Measurements from ENCODE around the gene ALDH2. TPM values are rescaled to one million over a fixed set of nuclear protein-coding genes. Genes with fewer than 3 reads are reported as not detected.
"Not testable (repeated sequence)": the region's sequence is repeated elsewhere in the genome, so short reads cannot be mapped to it uniquely, and the experiment has no call there.

The ALDH2 gene
- total RNA-seq, 1 donor, result 11.9 TPM

DNA sequence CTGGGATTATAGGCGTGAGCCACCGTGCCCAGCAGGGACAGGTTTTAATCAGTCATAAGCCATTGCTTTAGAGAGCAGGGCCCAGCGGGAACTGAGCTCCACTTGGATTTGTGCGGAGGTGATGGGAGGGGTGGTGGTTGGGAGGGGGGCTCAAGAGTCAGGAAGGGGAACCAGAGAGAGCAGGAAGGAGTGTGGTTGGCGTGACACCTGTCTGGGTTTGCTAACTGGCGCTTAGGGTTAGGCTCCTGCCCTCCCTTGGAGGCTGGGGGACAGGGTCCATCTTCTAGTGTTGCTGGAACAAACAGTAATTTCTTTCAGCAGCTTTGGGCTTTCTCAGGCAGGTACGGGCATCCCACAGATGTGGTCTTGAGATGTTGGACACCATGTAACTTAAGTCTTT is 7.5 kb upstream of the ALDH2 start:
- no peak for TF ChIP-seq CTCF (IDR thresholded peaks at IDR 0.05; ENCODE audit: extremely low read depth, low read depth, low read length)
- H3K4me1 ChIP-seq (ENCODE audit: insufficient read depth, low read length), result no peaks in the 10 kb centered on the region
- no peak overlapping the region for H3K27ac ChIP-seq (ENCODE audit: low read depth, low read length)
- no peak overlapping the region for H3K4me3 ChIP-seq (ENCODE audit: insufficient read depth, low read length)
- H3K36me3 ChIP-seq (ENCODE audit: insufficient read depth, low read length), result peaks cover 4% of the 10 kb centered on the region
- H3K4me2 ChIP-seq (ENCODE audit: insufficient read depth, low read length), result no peak overlapping the region
- H3K79me2 ChIP-seq (ENCODE audit: insufficient read depth, low read length), result no peaks in the 10 kb centered on the region
- H4K20me1 ChIP-seq (ENCODE audit: insufficient read depth, low read length), result no peaks in the 10 kb centered on the region
- H3K27me3 ChIP-seq (ENCODE audit: insufficient read depth, low read length), result no peaks in the 10 kb centered on the region
- no peak for DNase-seq (ENCODE audit: insufficient read length, low spot score, missing footprints)
- no peak overlapping the region for H2AFZ ChIP-seq (ENCODE audit: low read length)
- no peaks in the 10 kb centered on the region for H3K9me3 ChIP-seq (ENCODE audit: low read depth, low read length)

DNA sequence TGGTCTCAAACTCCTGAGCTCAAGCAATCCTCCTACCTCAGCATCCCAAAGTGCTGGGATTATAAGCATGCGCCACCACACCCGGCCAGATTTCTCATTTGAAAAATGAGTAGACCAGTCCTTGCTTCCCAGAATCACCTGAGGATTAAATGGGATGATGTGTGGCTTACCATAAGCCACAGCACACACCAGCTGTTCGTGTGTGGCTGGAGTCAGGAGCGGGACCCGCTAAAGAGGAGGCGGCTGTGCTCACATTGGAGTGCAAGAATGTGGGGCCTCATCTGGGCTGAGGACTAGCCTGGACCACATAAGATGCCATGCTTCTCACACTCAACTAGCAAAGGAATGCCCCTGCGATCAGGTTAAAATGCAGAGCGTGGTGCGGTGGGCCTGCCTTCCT is 6.7 kb upstream of the ALDH2 start:
- peak; percentile 62 for DNase-seq (ENCODE audit: insufficient read length, low spot score, missing footprints)

GRCh38 chr12:111761099-111761498 is 5.6 kb upstream of the ALDH2 start:
- no peak for TF ChIP-seq CTCF (IDR thresholded peaks at IDR 0.05; ENCODE audit: extremely low read depth, low read depth, low read length)
- no peaks in the 10 kb centered on the region for H3K4me1 ChIP-seq (ENCODE audit: insufficient read depth, low read length)

More for the DNA sequence above, 6.7 kb upstream of the ALDH2 start:
- no peaks in the 10 kb centered on the region for H4K20me1 ChIP-seq (ENCODE audit: insufficient read depth, low read length)
- no peak overlapping the region for H3K4me3 ChIP-seq (ENCODE audit: insufficient read depth, low read length)
- no peaks in the 10 kb centered on the region for H3K9me3 ChIP-seq (ENCODE audit: low read depth, low read length)
- H3K27me3 ChIP-seq (ENCODE audit: insufficient read depth, low read length), result peaks cover 1% of the 10 kb centered on the region
- H2AFZ ChIP-seq (ENCODE audit: low read length), result no peak overlapping the region
- no peak overlapping the region for H3K4me2 ChIP-seq (ENCODE audit: insufficient read depth, low read length)
- H3K4me1 ChIP-seq (ENCODE audit: insufficient read depth, low read length), result no peaks in the 10 kb centered on the region
- peaks cover 4% of the 10 kb centered on the region for H3K36me3 ChIP-seq (ENCODE audit: insufficient read depth, low read length)
- no peak overlapping the region for H3K27ac ChIP-seq (ENCODE audit: low read depth, low read length)
- no peak for TF ChIP-seq CTCF (IDR thresholded peaks at IDR 0.05; ENCODE audit: extremely low read depth, low read depth, low read length)
- no peaks in the 10 kb centered on the region for H3K79me2 ChIP-seq (ENCODE audit: insufficient read depth, low read length)

GRCh38 chr12:111761706-111762105 is 5.0 kb upstream of the ALDH2 start:
- H3K27me3 ChIP-seq (ENCODE audit: insufficient read depth, low read length), result peaks cover 3% of the 10 kb centered on the region

More at GRCh38 chr12:111761099-111761498, 5.6 kb upstream of the ALDH2 start:
- Histone ChIP-seq H3K36me3 (ENCODE audit: insufficient read depth, low read length) (no peaks in the 10 kb centered on the region), H3K9me3 (ENCODE audit: low read depth, low read length) (no peaks in the 10 kb centered on the region), H4K20me1 (ENCODE audit: insufficient read depth, low read length) (no peaks in the 10 kb centered on the region), H3K27me3 (ENCODE audit: insufficient read depth, low read length) (peaks cover 3% of the 10 kb centered on the region), H2AFZ (ENCODE audit: low read length) (no peak overlapping the region), H3K79me2 (ENCODE audit: insufficient read depth, low read length) (no peaks in the 10 kb centered on the region), H3K4me2 (ENCODE audit: insufficient read depth, low read length) (no peak overlapping the region), H3K27ac (ENCODE audit: low read depth, low read length) (no peak overlapping the region), H3K4me3 (ENCODE audit: insufficient read depth, low read length) (no peak overlapping the region)
- no peak for DNase-seq (ENCODE audit: insufficient read length, low spot score, missing footprints)

DNA sequence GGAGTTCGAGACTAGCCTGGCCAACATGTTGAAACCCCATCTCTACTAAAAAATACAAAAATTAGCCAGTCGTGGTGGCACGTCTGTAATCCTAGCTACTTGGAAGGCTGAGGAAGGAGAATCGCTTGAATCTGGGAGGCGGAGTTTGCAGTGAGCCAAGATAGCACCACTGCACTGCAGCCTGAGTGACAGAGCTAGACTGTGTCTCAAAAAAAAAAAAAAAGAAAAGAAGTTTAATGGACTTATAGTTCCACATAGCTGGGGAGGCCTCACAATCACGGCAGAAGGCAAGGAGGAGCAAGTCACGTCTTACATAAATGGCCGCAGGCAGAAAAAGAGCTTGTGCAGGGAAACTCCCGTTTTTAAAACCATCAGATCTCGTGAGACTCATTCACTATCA is 3.2 kb upstream of the ALDH2 start:
- H3K79me2 ChIP-seq (ENCODE audit: insufficient read depth, low read length); H3K4me3 ChIP-seq (ENCODE audit: insufficient read depth, low read length); H4K20me1 ChIP-seq (ENCODE audit: insufficient read depth, low read length); H2AFZ ChIP-seq (ENCODE audit: low read length); H3K27me3 ChIP-seq (ENCODE audit: insufficient read depth, low read length); H3K4me2 ChIP-seq (ENCODE audit: insufficient read depth, low read length); H3K36me3 ChIP-seq (ENCODE audit: insufficient read depth, low read length); H3K27ac ChIP-seq (ENCODE audit: low read depth, low read length); H3K9me3 ChIP-seq (ENCODE audit: low read depth, low read length); DNase-seq (ENCODE audit: insufficient read length, low spot score, missing footprints): not testable (repeated sequence)
- peaks cover 13% of the 10 kb centered on the region for H3K4me1 ChIP-seq (ENCODE audit: insufficient read depth, low read length)

More at GRCh38 chr12:111761706-111762105, 5.0 kb upstream of the ALDH2 start:
- Histone ChIP-seq H3K4me2 (ENCODE audit: insufficient read depth, low read length) (no peak overlapping the region), H3K79me2 (ENCODE audit: insufficient read depth, low read length) (no peaks in the 10 kb centered on the region), H3K4me3 (ENCODE audit: insufficient read depth, low read length) (no peak overlapping the region), H3K9me3 (ENCODE audit: low read depth, low read length) (no peaks in the 10 kb centered on the region), H4K20me1 (ENCODE audit: insufficient read depth, low read length) (no peaks in the 10 kb centered on the region), H3K36me3 (ENCODE audit: insufficient read depth, low read length) (no peaks in the 10 kb centered on the region), H2AFZ (ENCODE audit: low read length) (no peak overlapping the region), H3K4me1 (ENCODE audit: insufficient read depth, low read length) (peaks cover 4% of the 10 kb centered on the region), H3K27ac (ENCODE audit: low read depth, low read length) (no peak overlapping the region)
- no peak for DNase-seq (ENCODE audit: insufficient read length, low spot score, missing footprints)
- no peak for TF ChIP-seq CTCF (IDR thresholded peaks at IDR 0.05; ENCODE audit: extremely low read depth, low read depth, low read length)

All from osteoblast (primary cell).